ENCODE data around the gene SOS2.
A peak's percentile ranks its signal among the peaks of the same experiment; 100 is the strongest.
"Not testable (repeated sequence)": the region's sequence is repeated elsewhere in the genome, so short reads cannot be mapped to it uniquely, and the experiment has no call there.

Gene SOS2

DNA sequence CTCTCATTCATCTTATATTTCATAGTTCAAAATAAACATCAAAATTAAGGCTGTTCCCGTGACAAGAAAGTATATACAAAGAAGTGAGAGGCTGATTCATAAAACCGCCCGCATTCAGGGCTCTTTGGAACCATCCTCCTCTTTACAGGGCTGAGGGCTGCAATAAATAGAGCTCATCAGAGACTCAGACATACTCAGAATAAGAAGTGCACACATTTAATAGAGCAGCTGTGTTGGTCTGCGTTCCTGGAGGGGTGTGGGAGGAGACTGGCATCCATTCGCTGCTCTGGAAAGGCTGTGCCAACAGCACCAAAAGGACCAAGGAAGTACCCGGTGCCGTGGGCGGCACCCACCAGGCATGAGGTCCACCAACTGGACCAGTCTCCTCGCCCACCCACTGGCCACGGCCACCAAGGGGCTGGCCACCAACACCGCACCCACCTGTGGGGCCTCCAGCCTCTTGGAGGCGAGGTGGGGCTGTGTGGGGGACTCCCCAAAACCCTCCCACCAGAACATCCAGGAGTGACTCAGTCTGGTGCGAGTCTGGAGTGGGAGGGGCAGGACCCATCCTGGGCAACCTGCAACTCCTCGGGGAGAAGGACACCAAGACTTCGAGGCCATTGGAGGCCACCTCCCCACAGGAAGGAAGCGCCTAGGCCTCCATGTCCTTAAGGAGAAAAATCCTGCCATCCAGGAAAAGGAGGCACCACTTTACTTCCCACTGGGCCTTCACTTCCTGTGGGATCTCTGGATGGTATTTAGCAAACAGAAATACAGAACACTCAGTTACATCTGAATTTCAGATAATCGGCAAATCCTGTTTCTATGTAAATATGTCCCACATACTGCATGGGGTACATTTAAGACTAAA is 147.7 kb downstream of the SOS2 start:
- DNase-seq, result peak; percentile 62

DNA sequence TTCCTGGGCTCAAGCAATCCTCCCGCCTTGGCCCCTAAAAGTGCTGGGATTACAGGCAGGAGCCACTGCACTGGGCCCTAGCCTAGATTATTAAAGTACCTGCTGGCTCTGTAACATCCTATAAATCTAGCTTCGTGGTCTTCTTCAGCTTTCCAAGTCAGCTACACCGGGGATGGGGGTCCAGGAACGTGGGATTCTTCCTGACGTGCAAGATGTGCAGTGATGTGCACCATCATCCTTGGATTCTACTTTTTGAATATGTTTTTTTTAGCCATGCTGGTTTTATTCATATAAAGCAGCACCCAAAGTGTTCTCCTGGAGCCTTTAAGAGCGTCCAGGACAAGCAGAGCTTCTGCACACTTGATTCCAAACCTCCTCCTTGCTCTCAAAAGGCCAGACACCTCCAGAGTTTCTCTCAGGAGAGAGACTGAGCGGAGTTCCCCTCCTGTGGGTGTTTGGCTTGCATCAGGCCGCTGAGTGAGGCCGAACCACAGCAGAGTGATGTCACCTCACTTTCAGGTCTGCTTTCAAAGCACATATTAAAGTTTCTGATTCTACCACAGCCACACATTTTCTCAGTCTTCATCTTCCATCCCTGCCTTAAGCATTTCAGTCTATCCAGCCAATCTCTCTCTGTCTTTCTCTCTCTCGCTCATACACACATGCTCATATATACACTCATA is 148.5 kb downstream of the SOS2 start:
- DNase-seq, result peak; percentile 94

DNA sequence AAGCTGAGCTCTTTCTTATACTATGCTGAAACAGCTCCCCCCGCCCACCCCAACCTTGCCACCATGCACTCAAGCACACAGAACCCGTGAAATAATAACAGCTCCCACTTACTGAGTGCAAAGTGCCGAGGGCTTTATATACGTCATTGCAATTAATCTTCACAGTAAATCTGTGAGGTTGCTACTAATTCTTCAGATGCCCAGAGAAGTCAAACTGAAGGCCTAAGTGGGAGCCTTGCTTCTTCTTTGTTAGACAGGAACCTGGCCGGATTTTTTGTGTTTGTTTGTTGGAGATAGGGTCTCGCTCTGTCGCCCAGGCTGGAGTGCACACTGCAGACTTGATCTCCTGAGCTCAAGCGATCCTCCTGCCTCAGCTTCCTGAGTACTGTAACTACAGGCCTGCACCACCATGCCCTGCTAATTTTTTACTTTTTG is 149.1 kb downstream of the SOS2 start:
- no peak for DNase-seq

DNA sequence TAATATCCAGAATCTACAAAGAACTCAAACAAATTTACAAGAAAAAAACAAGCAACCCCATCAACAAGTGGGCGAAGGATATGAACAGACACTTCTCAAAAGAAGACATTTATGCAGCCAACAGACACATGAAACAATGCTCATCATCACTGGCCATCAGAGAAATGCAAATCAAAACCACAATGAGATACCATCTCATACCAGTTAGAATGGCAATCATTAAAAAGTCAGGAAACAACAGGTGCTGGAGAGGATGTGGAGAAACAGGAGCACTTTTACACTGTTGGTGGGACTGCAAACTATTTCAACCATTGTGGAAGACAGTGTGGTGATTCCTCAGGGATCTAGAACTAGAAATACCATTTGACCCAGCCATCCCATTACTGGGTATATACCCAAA is 152.3 kb downstream of the SOS2 start:
- DNase-seq, result not testable (repeated sequence)

DNA sequence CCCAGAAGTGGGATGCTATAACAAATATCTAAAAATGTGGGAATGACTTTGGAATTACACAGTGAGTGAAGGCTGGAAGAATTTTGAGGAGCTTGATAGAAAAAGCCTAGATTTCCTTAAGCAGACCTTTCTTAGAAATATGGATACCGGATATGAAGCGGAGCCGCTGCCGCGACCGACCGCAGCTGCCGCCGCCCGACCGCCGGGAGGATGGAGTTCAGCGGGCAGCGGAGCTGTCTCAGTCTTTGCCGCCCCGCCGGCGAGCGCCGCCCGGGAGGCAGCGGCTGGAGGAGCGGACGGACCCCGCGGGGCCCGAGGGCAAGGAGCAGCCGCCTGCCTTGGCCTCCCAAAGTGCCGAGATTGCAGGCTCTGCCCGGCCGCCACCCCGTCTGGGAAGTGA is 157.7 kb downstream of the SOS2 start:
- not testable (repeated sequence) for DNase-seq

DNA sequence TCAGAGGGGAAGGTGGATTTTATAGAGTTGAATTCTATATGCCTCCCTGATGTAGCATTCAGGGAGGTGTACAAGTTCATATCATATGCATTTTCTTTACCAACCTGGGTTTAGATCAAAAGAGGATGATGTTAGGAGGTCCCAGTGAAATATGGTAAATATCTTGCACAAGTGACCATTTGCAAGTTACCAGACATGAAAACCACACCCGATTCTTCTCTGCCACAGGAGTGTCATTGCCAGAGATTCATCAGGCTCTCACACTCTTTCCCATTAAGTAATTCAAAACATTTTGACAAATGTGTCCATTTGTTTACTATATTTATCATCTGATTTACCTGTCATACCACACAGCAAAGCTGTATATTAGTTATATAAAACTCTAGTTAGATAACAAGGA is 159.0 kb downstream of the SOS2 start:
- no peak for DNase-seq

GRCh38 chr14:50070840-50071548 is 160.4 kb downstream of the SOS2 start:
- peak; percentile 45 for DNase-seq

GRCh38 chr14:50070230-50070629 is 161.1 kb downstream of the SOS2 start:
- no peak for DNase-seq

- DNase-seq, result no peak
These were observed 162.1 kb downstream of the SOS2 start for GRCh38 chr14:50069325-50069724.

- no peak for DNase-seq
These were observed 162.9 kb downstream of the SOS2 start for GRCh38 chr14:50068496-50068895.

DNA sequence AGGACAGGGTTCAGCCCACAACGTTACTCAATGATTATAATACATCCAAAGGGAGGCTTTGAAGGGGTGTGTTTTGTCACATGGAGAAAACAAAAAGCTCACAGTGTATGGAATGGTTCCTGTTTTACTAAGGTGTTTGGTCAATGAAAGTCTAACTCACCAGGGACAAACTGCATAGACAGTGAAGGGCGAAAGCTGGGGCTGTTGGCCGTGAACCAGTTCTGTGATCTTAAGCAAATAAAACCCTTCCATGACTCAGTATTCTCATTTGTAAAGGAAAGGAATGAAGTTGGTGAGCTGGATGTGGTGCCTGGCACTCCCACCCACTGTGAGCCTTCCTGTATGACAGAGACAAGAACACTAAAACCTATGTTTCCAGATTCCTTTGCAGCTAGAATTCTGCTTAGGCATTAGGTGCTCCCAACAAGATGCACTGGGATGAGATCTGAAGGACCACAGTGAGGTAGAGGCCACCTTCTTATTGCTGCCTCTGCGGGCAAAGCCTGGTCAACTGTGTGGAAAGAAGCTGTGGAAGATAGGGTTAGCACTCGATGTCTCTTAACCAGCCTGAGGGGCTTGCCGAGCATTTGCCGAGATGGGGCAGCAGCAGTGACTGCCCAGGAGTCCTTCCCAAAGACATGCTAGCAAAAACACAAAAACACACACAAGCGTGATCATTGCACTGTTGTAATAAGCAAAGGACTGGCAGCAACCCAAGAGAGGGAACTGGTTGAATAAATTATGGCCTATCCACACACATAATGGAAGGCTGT is 163.5 kb downstream of the SOS2 start:
- no peak for DNase-seq
